GM12891 (cell line): Measurements from ENCODE around the gene MYF6.

Experiments
- PAX5 ChIP-seq: IDR thresholded peaks from 2 replicates; pipeline ENCODE4 v1.6.1; 2011; ENCODE audit warnings: low read length, moderate library complexity, mild to moderate bottlenecking; ENCODE audit not compliant: insufficient read depth, severe bottlenecking
- POLR2A ChIP-seq: IDR thresholded peaks from 2 replicates; pipeline ENCODE4 v1.6.1; 2011; ENCODE audit warnings: low read depth, low read length, control low read depth
- POLR2AphosphoS5 ChIP-seq: IDR thresholded peaks from 2 replicates; pipeline ENCODE4 v1.6.1; 2011; ENCODE audit warnings: low read depth, low read length, control low read depth
- POU2F2 ChIP-seq: IDR thresholded peaks from 2 replicates; pipeline ENCODE4 v1.6.1; 2011; ENCODE audit warnings: low read depth, mild to moderate bottlenecking, control low read depth, low read length, moderate library complexity
- SPI1 ChIP-seq: IDR thresholded peaks from 2 replicates; pipeline ENCODE4 v1.6.1; 2011; ENCODE audit warnings: low read depth, low read length, control low read depth
- TAF1 ChIP-seq: IDR thresholded peaks from 2 replicates; pipeline ENCODE4 v1.6.1; 2011; ENCODE audit warnings: low read depth, low read length, control low read depth

- TF ChIP-seq POLR2AphosphoS5, result no peak
- TF ChIP-seq POLR2A, result no peak
- TF ChIP-seq TAF1, result no peak
- TF ChIP-seq SPI1, result no peak
- no peak for TF ChIP-seq POU2F2
- no peak for TF ChIP-seq PAX5
Measured at GRCh38 chr12:80698256-80698655, 9.2 kb upstream of the MYF6 start.
